Measurements from ENCODE around the gene GNL1. TPM values are rescaled to one million over a fixed set of nuclear protein-coding genes. Genes with fewer than 3 reads are reported as not detected.

GNL1 gene
- total and polyA plus RNA-seq, 9 of the 15 experiments (the other 6 are each of a cell fraction or from before 2014, with no cell fraction given), result 0.73 to 112 (median 58.0) TPM

GRCh38 chr6:30571075-30571761, 14.9 kb upstream of the GNL1 start, which contains the start of gene ABCF1 (continued):
- 0 out of 2 replicates have a peak, but pooled peaks have one; percentile 41 for TF ChIP-seq ZNF75A (CRISPR knock-in tag; IDR thresholded peaks at IDR 0.05)
- no peak for TF ChIP-seq ZNF174 (CRISPR knock-in tag; IDR thresholded peaks at IDR 0.05)
- 0 out of 2 replicates have a peak, but pooled peaks have one; percentile 64 for TF ChIP-seq ZEB2 (IDR thresholded peaks at IDR 0.05)
- peak; percentile 85 for TF ChIP-seq LCOR (CRISPR knock-in tag; IDR thresholded peaks at IDR 0.05)
- no peak for TF ChIP-seq STAG1 (CRISPR knock-in tag; IDR thresholded peaks at IDR 0.05; ENCODE audit: borderline replicate concordance)
- TF ChIP-seq SREBF1 (IDR thresholded peaks at IDR 0.05; ENCODE audit: borderline replicate concordance, low read depth, low read length), result no peak
- peak; percentile 98 for TF ChIP-seq NRF1 (conservative IDR thresholded peaks at IDR 0.05 in 1 of 2, IDR thresholded peaks at IDR 0.05 in 1 of 2)
- TF ChIP-seq CHD2 (IDR thresholded peaks at IDR 0.05; ENCODE audit: low read depth, low read length), result peak; percentile 84
- TF ChIP-seq CBFA2T2 (conservative IDR thresholded peaks at IDR 0.05), result no peak
- TF ChIP-seq MCM5 (IDR thresholded peaks at IDR 0.05; ENCODE audit: low read depth), result no peak
- TF ChIP-seq RBM39 (optimal IDR thresholded peaks at IDR 0.05; ENCODE audit: low read depth, low read length), result no peak
- no peak for TF ChIP-seq BMI1 (IDR thresholded peaks at IDR 0.05; ENCODE audit: low read length)
- peak; percentile 36; the same call in 1 of the 2 replicates for TF ChIP-seq ZNF239 (CRISPR knock-in tag; IDR thresholded peaks at IDR 0.05)
- no peak; the same call in 1 of the 2 replicates for TF ChIP-seq E4F1 (CRISPR knock-in tag; IDR thresholded peaks at IDR 0.05; ENCODE audit: borderline replicate concordance)
- no peak for TF ChIP-seq NCOA6 (IDR thresholded peaks at IDR 0.05)
- TF ChIP-seq SRF (CRISPR knock-in tag; IDR thresholded peaks at IDR 0.05), result peak in 1 of 2 experiments; percentile 73; a peak in 2 of 4 replicates
- no peak for TF ChIP-seq MYNN (IDR thresholded peaks at IDR 0.05)
- TF ChIP-seq MYNN (CRISPR knock-in tag; IDR thresholded peaks at IDR 0.05), result no peak
- TF ChIP-seq SFPQ (IDR thresholded peaks at IDR 0.05; ENCODE audit: low read depth, low read length), result no peak
- TF ChIP-seq ZNF609 (CRISPR knock-in tag; IDR thresholded peaks at IDR 0.05; ENCODE audit: borderline replicate concordance), result no peak
- no peak for TF ChIP-seq ZNF57 (CRISPR knock-in tag; IDR thresholded peaks at IDR 0.05)
- peak; percentile 94 for TF ChIP-seq ATF7 (IDR thresholded peaks at IDR 0.05)

All from K562 (cell line).